Measurements from ENCODE around the gene PAK5. TPM values are rescaled to one million over a fixed set of nuclear protein-coding genes. Genes with fewer than 3 reads are reported as not detected.

The PAK5 gene
- total and polyA plus RNA-seq, 2 of the 13 experiments (the other 11 are each of a cell fraction or from before 2014, with no cell fraction given) = not detected

DNA sequence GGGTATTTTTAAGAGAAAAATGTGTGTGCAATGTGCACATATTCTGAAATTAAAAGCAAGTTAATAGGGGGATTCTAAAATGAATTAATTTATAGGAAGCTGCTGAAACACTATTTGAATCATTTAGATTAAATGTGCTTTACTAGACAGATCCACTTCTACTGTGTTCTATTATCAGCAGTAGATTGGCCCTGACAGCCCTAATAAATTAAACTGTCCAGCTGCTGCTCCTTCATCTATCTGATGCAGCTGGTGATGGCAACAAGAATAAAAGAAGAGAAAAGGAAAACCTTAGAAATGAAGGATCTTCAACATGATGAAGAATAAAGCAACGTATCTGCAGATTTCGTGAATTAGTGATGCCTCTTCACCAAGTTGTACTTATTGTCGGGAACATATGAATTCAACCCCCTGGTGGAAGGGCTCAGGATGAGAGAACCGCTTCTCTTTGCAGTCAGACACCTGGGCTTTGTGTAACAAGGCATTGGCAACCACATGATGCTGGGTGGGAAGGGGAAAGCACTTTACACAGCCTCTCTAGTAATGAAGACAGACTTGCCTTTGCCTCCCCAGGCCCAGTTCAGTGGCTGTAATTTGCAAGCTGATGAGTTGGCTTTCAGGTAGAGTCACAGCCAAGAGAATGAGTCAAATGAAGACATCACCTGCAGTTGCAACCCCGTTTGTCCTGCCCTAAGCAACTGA, 230.1 kb downstream of the PAK5 start:
- Histone ChIP-seq H3K4me2 (ENCODE audit: low read depth, low read length) (no peak overlapping the region), H3K27ac (ENCODE audit: extremely low read length, insufficient read depth, low read length) (no peak overlapping the region), H3K79me2 (ENCODE audit: insufficient read depth, low read length) (no peaks in the 10 kb centered on the region), H4K20me1 (ENCODE audit: insufficient read depth, low read length) (no peaks in the 10 kb centered on the region), H3K36me3 (replicated peaks in 1 of 2; ENCODE audit: control insufficient read depth in 1 of 2, insufficient read depth in 2 of 2, low read length in 2 of 2) (no peaks in the 10 kb centered on the region), H3K4me1 (ENCODE audit: insufficient read depth, low read length) (no peaks in the 10 kb centered on the region), H3K9ac (ENCODE audit: insufficient read depth, low read depth, low read length) (no peak overlapping the region), H3K9me3 (ENCODE audit: low read length) (no peaks in the 10 kb centered on the region), H3K27me3 (ENCODE audit: control insufficient read depth in 1 of 2, insufficient read depth in 2 of 2, low read length in 2 of 2) (no peaks in the 10 kb centered on the region; a peak in 1 of 5 replicates), H2AFZ (ENCODE audit: low read length) (no peak overlapping the region), H3K4me3 (replicated peaks in 1 of 3; ENCODE audit: insufficient read depth in 1 of 3, low read depth in 2 of 3, low read length in 3 of 3) (no peak overlapping the region)
- FAIRE-seq (no peak), ATAC-seq (peak; percentile 55), DNase-seq (ENCODE audit: low spot score) (no peak)
- WGBS (ENCODE audit: low lambda C conversion rate) = 3% methylated on average over 5 of the region's 5 CpGs
- BruUV-seq (replicated peaks) = no TSS peak
- TF ChIP-seq FOXJ3 (CRISPR knock-in tag; IDR thresholded peaks at IDR 0.05; ENCODE audit: borderline replicate concordance) (no peak), GTF2F1 (IDR thresholded peaks at IDR 0.05; ENCODE audit: low read length) (no peak), ZFP1 (CRISPR knock-in tag; IDR thresholded peaks at IDR 0.05) (no peak), PHF5A (CRISPR knock-in tag; IDR thresholded peaks at IDR 0.05; ENCODE audit: low read depth, unreplicated experiment) (no peak), STAT5B (CRISPR knock-in tag; IDR thresholded peaks at IDR 0.05) (no peak), SKI (IDR thresholded peaks at IDR 0.05; ENCODE audit: partially characterized antibody) (no peak), ATF7-NPFF (CRISPR knock-in tag; IDR thresholded peaks at IDR 0.05; ENCODE audit: low read depth) (no peak), ZSCAN22 (CRISPR knock-in tag; IDR thresholded peaks at IDR 0.05) (no peak), HMGA1 (CRISPR knock-in tag; conservative IDR thresholded peaks at IDR 0.05) (no peak)
- TF ChIP-seq, protein P1, sequence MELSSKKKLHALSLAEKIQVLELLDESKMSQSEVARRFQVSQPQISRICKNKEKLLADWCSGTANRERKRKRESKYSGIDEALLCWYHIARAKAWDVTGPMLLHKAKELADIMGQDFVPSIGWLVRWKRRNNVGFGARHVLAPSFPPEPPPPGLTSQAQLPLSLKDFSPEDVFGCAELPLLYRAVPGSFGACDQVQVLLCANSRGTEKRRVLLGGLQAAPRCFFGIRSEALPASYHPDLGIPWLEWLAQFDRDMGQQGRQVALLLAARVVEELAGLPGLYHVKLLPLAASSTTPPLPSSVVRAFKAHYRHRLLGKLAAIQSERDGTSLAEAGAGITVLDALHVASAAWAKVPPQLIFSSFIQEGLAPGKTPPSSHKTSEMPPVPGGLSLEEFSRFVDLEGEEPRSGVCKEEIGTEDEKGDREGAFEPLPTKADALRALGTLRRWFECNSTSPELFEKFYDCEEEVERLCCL (CRISPR knock-in tag; IDR thresholded peaks at IDR 0.05; ENCODE audit: borderline replicate concordance) = no peak
- TF ChIP-seq, protein P2, sequence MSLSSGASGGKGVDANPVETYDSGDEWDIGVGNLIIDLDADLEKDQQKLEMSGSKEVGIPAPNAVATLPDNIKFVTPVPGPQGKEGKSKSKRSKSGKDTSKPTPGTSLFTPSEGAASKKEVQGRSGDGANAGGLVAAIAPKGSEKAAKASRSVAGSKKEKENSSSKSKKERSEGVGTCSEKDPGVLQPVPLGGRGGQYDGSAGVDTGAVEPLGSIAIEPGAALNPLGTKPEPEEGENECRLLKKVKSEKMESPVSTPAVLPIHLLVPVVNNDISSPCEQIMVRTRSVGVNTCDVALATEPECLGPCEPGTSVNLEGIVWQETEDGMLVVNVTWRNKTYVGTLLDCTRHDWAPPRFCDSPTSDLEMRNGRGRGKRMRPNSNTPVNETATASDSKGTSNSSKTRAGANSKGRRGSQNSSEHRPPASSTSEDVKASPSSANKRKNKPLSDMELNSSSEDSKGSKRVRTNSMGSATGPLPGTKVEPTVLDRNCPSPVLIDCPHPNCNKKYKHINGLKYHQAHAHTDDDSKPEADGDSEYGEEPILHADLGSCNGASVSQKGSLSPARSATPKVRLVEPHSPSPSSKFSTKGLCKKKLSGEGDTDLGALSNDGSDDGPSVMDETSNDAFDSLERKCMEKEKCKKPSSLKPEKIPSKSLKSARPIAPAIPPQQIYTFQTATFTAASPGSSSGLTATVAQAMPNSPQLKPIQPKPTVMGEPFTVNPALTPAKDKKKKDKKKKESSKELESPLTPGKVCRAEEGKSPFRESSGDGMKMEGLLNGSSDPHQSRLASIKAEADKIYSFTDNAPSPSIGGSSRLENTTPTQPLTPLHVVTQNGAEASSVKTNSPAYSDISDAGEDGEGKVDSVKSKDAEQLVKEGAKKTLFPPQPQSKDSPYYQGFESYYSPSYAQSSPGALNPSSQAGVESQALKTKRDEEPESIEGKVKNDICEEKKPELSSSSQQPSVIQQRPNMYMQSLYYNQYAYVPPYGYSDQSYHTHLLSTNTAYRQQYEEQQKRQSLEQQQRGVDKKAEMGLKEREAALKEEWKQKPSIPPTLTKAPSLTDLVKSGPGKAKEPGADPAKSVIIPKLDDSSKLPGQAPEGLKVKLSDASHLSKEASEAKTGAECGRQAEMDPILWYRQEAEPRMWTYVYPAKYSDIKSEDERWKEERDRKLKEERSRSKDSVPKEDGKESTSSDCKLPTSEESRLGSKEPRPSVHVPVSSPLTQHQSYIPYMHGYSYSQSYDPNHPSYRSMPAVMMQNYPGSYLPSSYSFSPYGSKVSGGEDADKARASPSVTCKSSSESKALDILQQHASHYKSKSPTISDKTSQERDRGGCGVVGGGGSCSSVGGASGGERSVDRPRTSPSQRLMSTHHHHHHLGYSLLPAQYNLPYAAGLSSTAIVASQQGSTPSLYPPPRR (CRISPR knock-in tag; IDR thresholded peaks at IDR 0.05; ENCODE audit: borderline replicate concordance) = no peak
- TF ChIP-seq, protein P3, sequence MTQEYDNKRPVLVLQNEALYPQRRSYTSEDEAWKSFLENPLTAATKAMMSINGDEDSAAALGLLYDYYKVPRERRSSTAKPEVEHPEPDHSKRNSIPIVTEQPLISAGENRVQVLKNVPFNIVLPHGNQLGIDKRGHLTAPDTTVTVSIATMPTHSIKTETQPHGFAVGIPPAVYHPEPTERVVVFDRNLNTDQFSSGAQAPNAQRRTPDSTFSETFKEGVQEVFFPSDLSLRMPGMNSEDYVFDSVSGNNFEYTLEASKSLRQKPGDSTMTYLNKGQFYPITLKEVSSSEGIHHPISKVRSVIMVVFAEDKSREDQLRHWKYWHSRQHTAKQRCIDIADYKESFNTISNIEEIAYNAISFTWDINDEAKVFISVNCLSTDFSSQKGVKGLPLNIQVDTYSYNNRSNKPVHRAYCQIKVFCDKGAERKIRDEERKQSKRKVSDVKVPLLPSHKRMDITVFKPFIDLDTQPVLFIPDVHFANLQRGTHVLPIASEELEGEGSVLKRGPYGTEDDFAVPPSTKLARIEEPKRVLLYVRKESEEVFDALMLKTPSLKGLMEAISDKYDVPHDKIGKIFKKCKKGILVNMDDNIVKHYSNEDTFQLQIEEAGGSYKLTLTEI (CRISPR knock-in tag; conservative IDR thresholded peaks at IDR 0.05) = no peak
- in situ Hi-C loops (cut with HindIII; ENCODE audit: extremely low pct_ligation_motif_present, low pct_unique_long_range_greater_than_20kb) (loop anchor here (5.0 kb wide), 2 partner anchors 141 to 201 kb away; no protein-coding TSS in a partner anchor), intact Hi-C loops (cut with micrococcal nuclease; ENCODE audit: unreplicated experiment) (no loop called here)
- ChIA-PET CTCF (ENCODE audit: low intra/inter-chr PET ratio, low total read pairs) (interaction anchor here (7.1 kb wide), 1 partner anchor 200 kb away, joined by 97 read pairs; no protein-coding TSS in a partner anchor), POLR2A (no interaction called here)
